ENCODE measurements around the gene CERS5. TPM values are rescaled to one million over a fixed set of nuclear protein-coding genes. Genes with fewer than 3 reads are reported as not detected.

CERS5 gene
- total and polyA plus RNA-seq, 10 of the 15 experiments (the other 5 are each of a cell fraction or from before 2014, with no cell fraction given) = 6.8 to 50.1 (median 31.8) TPM

GRCh38 chr12:50187084-50187900 is 20.1 kb upstream of the CERS5 start:
- TSS peak; percentile 95 for BruUV-seq (replicated peaks)
- in situ Hi-C loops (cut with MboI) (no loop called here), intact Hi-C loops (cut with micrococcal nuclease; ENCODE audit: unreplicated experiment) (loop anchor here (1.0 kb wide), 1 partner anchor 127 kb away; no protein-coding TSS in a partner anchor)
- peak; percentile 91 for FAIRE-seq
- no peak overlapping the region for H3K9ac ChIP-seq (ENCODE audit: control insufficient read depth, insufficient read depth, low read length)
- WGBS (ENCODE audit: insufficient coverage, insufficient replicate concordance, low lambda C conversion rate, missing lambda C conversion rate) = 19% methylated on average over 7 of the region's 7 CpGs
- peak; percentile 91 for ATAC-seq
- CTCF ChIA-PET = interaction anchor here (0.7 to 4.7 kb wide), 10 partner anchors 11 to 127 kb away, joined by 3 to 21 read pairs (median 4); partner anchors contain the start of genes CERS5, COX14 and SMARCD1
- peak; percentile 47 for DNase-seq (ENCODE audit: low read depth, low spot score)
- no peaks in the 10 kb centered on the region for H3K9me3 ChIP-seq (replicated peaks; ENCODE audit: control insufficient read depth, insufficient read depth, low read length)
- no peak overlapping the region for H2AFZ ChIP-seq (ENCODE audit: control insufficient read depth, low read depth, low read length)
- POLR2A ChIA-PET = interaction anchor here (0.5 to 1.6 kb wide), 2 partner anchors 10 to 20 kb away, joined by 5 to 10 read pairs; partner anchors contain the start of gene CERS5
- H3K79me2 ChIP-seq (ENCODE audit: control insufficient read depth, insufficient read depth, low read length) = peaks cover 5% of the 10 kb centered on the region; the same call in 1 of the 2 replicates
- H3K4me3 ChIP-seq = no peak overlapping the region
- peaks cover 8 to 10% of the 10 kb centered on the region in 2 experiments for H3K36me3 ChIP-seq (ENCODE audit: control insufficient read depth in 2 of 2, insufficient read depth in 2 of 2, low read length in 1 of 2)
- H3K27me3 ChIP-seq (replicated peaks in 1 of 2; ENCODE audit: control insufficient read depth in 2 of 2, insufficient read depth in 2 of 2, low read length in 1 of 2) = no peaks in the 10 kb centered on the region
- RAD21 ChIA-PET (ENCODE audit: unreplicated experiment) = interaction anchor here (0.8 to 3.7 kb wide), 12 partner anchors 8 to 127 kb away, joined by 3 to 29 read pairs (median 4); partner anchors contain the start of gene SMARCD1
- SMC1A ChIA-PET (ENCODE audit: uncharacterized antibody, unreplicated experiment) = interaction anchor here (0.6 to 4.4 kb wide), 16 partner anchors 9 to 216 kb away, joined by 3 to 32 read pairs (median 5); partner anchors contain the start of gene CERS5
- H4K20me1 ChIP-seq (ENCODE audit: control insufficient read depth, insufficient read depth) = no peaks in the 10 kb centered on the region
- H3K4me2 ChIP-seq (ENCODE audit: control insufficient read depth, insufficient read depth) = peak overlapping the region; percentile 26; the same call in 1 of the 2 replicates
- peak overlapping the region; percentile 64 for H3K27ac ChIP-seq (ENCODE audit: control insufficient read depth, insufficient read depth)
- peaks cover 28% of the 10 kb centered on the region for H3K4me1 ChIP-seq (ENCODE audit: control insufficient read depth, insufficient read depth, low read length)
- TF ChIP-seq NFIC (IDR thresholded peaks at IDR 0.05; ENCODE audit: low read depth, low read length) = peak; percentile 55; the same call in 1 of the 2 replicates
- no peak for TF ChIP-seq USF2 (IDR thresholded peaks at IDR 0.05; ENCODE audit: borderline replicate concordance, low read depth, low read length)
- peak; percentile 40; the same call in 1 of the 2 replicates for TF ChIP-seq TCF12 (IDR thresholded peaks at IDR 0.05; ENCODE audit: low read depth, low read length)
- no peak for TF ChIP-seq CBX3 (IDR thresholded peaks at IDR 0.05; ENCODE audit: borderline replicate concordance, low read depth)
- no peak for TF ChIP-seq CEBPZ (IDR thresholded peaks at IDR 0.05; ENCODE audit: low read depth, low read length)
- peak; percentile 41; the same call in 1 of the 2 replicates for TF ChIP-seq BMI1 (IDR thresholded peaks at IDR 0.05; ENCODE audit: borderline replicate concordance)
- peak; percentile 91 for TF ChIP-seq RUNX3 (IDR thresholded peaks at IDR 0.05; ENCODE audit: low read length)
- TF ChIP-seq ZNF24 (IDR thresholded peaks at IDR 0.05) = peak; percentile 67
- peak; percentile 81 for TF ChIP-seq ATF7 (IDR thresholded peaks at IDR 0.05; ENCODE audit: low read depth)
- peak; percentile 32 for TF ChIP-seq SP1 (IDR thresholded peaks at IDR 0.05; ENCODE audit: low read depth, low read length)
- TF ChIP-seq NBN (IDR thresholded peaks at IDR 0.05) = peak; percentile 78
- TF ChIP-seq POLR2AphosphoS5 (IDR thresholded peaks at IDR 0.05; ENCODE audit: low read length) = 0 out of 2 replicates have a peak, but pooled peaks have one; percentile 21
- TF ChIP-seq MTA2 (IDR thresholded peaks at IDR 0.05; ENCODE audit: low read depth) = peak; percentile 96
- peak in 1 of 2 experiments; percentile 64; a peak in 1 of 3 replicates for TF ChIP-seq EGR1 (IDR thresholded peaks at IDR 0.05; ENCODE audit: borderline replicate concordance in 1 of 2, low read depth in 2 of 2, low read length in 2 of 2)
- TF ChIP-seq TCF3 (IDR thresholded peaks at IDR 0.05; ENCODE audit: borderline replicate concordance, insufficient read depth, low read depth, low read length) = 0 out of 2 replicates have a peak, but pooled peaks have one; percentile 12
- TF ChIP-seq IRF4 (IDR thresholded peaks at IDR 0.05; ENCODE audit: low read depth, low read length) = peak; percentile 62; the same call in 1 of the 2 replicates
